Adrenal gland (tissue), 12 donors: Measurements from ENCODE around the gene COQ4. TPM values are rescaled to one million over a fixed set of nuclear protein-coding genes. Genes with fewer than 3 reads are reported as not detected.

Experiments
- DNase-seq, 7 donors: peaks; one replicate each; pipeline ENCODE4 v3.0.0-alpha.2; 2019 to 2020
- H3K27ac ChIP-seq, 5 donors: fragments of 200-600 bp; sonication (generic) in 4 of 5; 1 replicate in 3 of 5; 2 replicates in 2 of 5; pipeline versions ENCODE4 v1.5.1 to v1.8.0; 2016 to 2020; ENCODE audit warnings: mild to moderate bottlenecking in 1 of 5
- H3K27me3 ChIP-seq: fragments of 200-600 bp; 2 replicates; pipeline ENCODE4 v1.8.0; 2021
- H3K36me3 ChIP-seq, 2 donors: fragments of 200-600 bp; replicated peaks in 1 of 2; 1 replicate in 1 of 2; 2 replicates in 1 of 2; pipeline versions ENCODE4 v1.5.1 to v1.8.0; 2018 to 2022
- H3K4me1 ChIP-seq, 2 donors: fragments of 200-600 bp; replicated peaks in 1 of 2; 1 replicate in 1 of 2; 2 replicates in 1 of 2; pipeline versions ENCODE4 v1.5.1 to v1.8.0; 2018 to 2021
- H3K4me3 ChIP-seq, 4 donors: fragments of 200-600 bp; sonication (generic) in 3 of 4; one replicate each; pipeline ENCODE4 v1.5.1; 2016 to 2018
- H3K9me3 ChIP-seq, 3 donors: fragments of 200-600 bp; sonication (generic) in 1 of 3; replicated peaks in 1 of 3; 1 replicate in 2 of 3; 2 replicates in 1 of 3; pipeline versions ENCODE4 v1.5.1 to v1.8.0; 2016 to 2021
- POLR2A ChIP-seq, 2 donors: fragments of 450-650 bp; IDR thresholded peaks; one replicate each; pipeline ENCODE4 v1.6.1; 2017; ENCODE audit warnings: antibody characterized with exemption in 2 of 2, mild to moderate bottlenecking in 2 of 2, moderate library complexity in 1 of 2
- WGBS, 4 donors: extraction: QIAGEN DNeasy Blood & Tissue Kit in 2 of 4; methylation state at CpG; one replicate each; pipeline versions ENCODE4 v1.1.5 to v1.1.7; 2013 to 2017; 5-methylcytosine and 5-hydroxymethylcytosine counted together
- intact Hi-C, 2 donors: fragments of 100-400 bp; cut with DNase I; formaldehyde crosslinking; loops; one replicate each; pipeline versions ENCODE4 v1.14.1 to v1.15.0; 2022 to 2023
- polyA plus RNA-seq, 3 donors: library from polyadenylated mRNA; stranded (reverse); fragments of 200-250 nt in 2 of 3; fragments of 350-450 nt in 1 of 3; fragmentation: Illumina TruSeq in 1 of 3; extraction: RNeasy Lipid Tissue Mini Kit (QIAGEN cat#74804) in 1 of 3; gene quantifications; one replicate each; pipeline ENCODE4 v1.2.3, GENCODE V29; 2013 to 2014
- total RNA-seq, 9 donors: library from RNA; depleted of rRNA in 4 of 9; stranded (reverse); fragments of >200 nt in 4 of 9; fragments of 120-200 nt in 1 of 9; fragmentation: NEBNext Ultra II Directional in 1 of 9; extraction: Animal tissue kit (Norgen Biotek cat#: 25700) in 1 of 9; gene quantifications; one replicate each; pipeline versions ENCODE4 v1.1.0 to v1.2.4, GENCODE V29; 2013 to 2023
- TF ChIP-seq, protein P1 (sequence below), 6 experiments: fragments of 450-650 bp in 4 of 6; fragments of 200-600 bp in 2 of 6; sonication (generic) in 1 of 6; IDR thresholded peaks; 1 replicate in 5 of 6; 2 replicates in 1 of 6; pipeline versions ENCODE4 v1.5.1 to v1.8.0; 2016 to 2021; ENCODE audit warnings: antibody characterized with exemption in 6 of 6, mild to moderate bottlenecking in 2 of 6, moderate library complexity in 1 of 6
- donor health status: healthy with polysubstance abuse.
- donor health status: Bipolar disorder and iron deficiency.
- donor health status: DM: yes; HTN: yes; CAD: no.
- donor health status: DM: no; HTN: no; CAD: no.
- donor health status: DM: no; HTN: no; CAD: no.
- donor health status: DM: yes; HTN: yes; CAD: no.

COQ4 gene
- total and polyA plus RNA-seq, 12 donors = 35.8 to 111 (median 71.0) TPM

- no peak overlapping the region for H3K4me3 ChIP-seq
- H3K27me3 ChIP-seq = no peaks in the 10 kb centered on the region
- WGBS, 4 donors = 71 to 87% (median 79%) methylated on average over 2 to 4 of the region's 4 CpGs
- no peak for TF ChIP-seq POLR2A (IDR thresholded peaks at IDR 0.05)
- TF ChIP-seq, protein P1, sequence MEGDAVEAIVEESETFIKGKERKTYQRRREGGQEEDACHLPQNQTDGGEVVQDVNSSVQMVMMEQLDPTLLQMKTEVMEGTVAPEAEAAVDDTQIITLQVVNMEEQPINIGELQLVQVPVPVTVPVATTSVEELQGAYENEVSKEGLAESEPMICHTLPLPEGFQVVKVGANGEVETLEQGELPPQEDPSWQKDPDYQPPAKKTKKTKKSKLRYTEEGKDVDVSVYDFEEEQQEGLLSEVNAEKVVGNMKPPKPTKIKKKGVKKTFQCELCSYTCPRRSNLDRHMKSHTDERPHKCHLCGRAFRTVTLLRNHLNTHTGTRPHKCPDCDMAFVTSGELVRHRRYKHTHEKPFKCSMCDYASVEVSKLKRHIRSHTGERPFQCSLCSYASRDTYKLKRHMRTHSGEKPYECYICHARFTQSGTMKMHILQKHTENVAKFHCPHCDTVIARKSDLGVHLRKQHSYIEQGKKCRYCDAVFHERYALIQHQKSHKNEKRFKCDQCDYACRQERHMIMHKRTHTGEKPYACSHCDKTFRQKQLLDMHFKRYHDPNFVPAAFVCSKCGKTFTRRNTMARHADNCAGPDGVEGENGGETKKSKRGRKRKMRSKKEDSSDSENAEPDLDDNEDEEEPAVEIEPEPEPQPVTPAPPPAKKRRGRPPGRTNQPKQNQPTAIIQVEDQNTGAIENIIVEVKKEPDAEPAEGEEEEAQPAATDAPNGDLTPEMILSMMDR (IDR thresholded peaks at IDR 0.05) = no peak
- no peak for DNase-seq
- peaks cover 10 to 28% of the 10 kb centered on the region in 2 donors for H3K4me1 ChIP-seq
- no peaks in the 10 kb centered on the region for H3K36me3 ChIP-seq
- H3K9me3 ChIP-seq = no peaks in the 10 kb centered on the region
- intact Hi-C loops = no loop called here
- H3K27ac ChIP-seq = no peak overlapping the region
These were observed 42.9 kb downstream of the COQ4 start for GRCh38 chr9:128365525-128365924.

GRCh38 chr9:128369024-128369706, 46.5 kb downstream of the COQ4 start:
- 78 to 88% (median 87%) methylated on average over 9 of the region's 9 CpGs for WGBS, 4 donors
- no peaks in the 10 kb centered on the region for H3K9me3 ChIP-seq
- no peaks in the 10 kb centered on the region for H3K36me3 ChIP-seq
- intact Hi-C loops = no loop called here
- no peak overlapping the region for H3K4me3 ChIP-seq
- no peaks in the 10 kb centered on the region for H3K27me3 ChIP-seq
- no peak overlapping the region for H3K27ac ChIP-seq
- TF ChIP-seq, protein P1 (IDR thresholded peaks at IDR 0.05) = no peak
- no peak for DNase-seq
- peaks cover 14 to 36% of the 10 kb centered on the region in 2 donors for H3K4me1 ChIP-seq

DNA sequence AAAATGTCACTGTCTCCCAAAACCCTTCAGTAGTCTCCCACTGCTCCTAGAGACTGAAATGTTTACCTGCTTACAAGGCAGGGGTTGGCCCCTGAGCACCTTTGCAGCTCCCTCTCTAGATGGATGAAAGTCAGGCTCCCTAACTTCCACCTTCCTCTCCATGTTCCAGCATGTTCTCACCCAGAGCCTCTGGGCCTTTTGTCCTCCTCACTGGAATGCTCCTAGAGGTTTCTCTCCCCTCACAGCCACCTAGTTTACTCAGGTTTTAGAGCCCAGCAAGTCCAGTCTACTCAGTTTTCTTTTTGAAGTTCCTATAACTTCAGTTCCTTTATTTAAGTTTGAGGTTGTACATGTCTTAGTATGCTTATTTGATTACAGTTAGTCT, 47.7 kb downstream of the COQ4 start:
- peaks cover 14 to 26% of the 10 kb centered on the region in 2 donors for H3K4me1 ChIP-seq
- H3K36me3 ChIP-seq = no peaks in the 10 kb centered on the region
- intact Hi-C loops = no loop called here
- no peak for DNase-seq
- no peaks in the 10 kb centered on the region for H3K9me3 ChIP-seq
- peak overlapping the region in 3 of 4 donors; percentile 40 to 93 (median 85) for H3K4me3 ChIP-seq
- H3K27me3 ChIP-seq = no peaks in the 10 kb centered on the region
- peak overlapping the region; percentile 72 to 98 (median 86) for H3K27ac ChIP-seq
- TF ChIP-seq POLR2A (IDR thresholded peaks at IDR 0.05) = no peak
- TF ChIP-seq, protein P1 (IDR thresholded peaks at IDR 0.05) = no peak

DNA sequence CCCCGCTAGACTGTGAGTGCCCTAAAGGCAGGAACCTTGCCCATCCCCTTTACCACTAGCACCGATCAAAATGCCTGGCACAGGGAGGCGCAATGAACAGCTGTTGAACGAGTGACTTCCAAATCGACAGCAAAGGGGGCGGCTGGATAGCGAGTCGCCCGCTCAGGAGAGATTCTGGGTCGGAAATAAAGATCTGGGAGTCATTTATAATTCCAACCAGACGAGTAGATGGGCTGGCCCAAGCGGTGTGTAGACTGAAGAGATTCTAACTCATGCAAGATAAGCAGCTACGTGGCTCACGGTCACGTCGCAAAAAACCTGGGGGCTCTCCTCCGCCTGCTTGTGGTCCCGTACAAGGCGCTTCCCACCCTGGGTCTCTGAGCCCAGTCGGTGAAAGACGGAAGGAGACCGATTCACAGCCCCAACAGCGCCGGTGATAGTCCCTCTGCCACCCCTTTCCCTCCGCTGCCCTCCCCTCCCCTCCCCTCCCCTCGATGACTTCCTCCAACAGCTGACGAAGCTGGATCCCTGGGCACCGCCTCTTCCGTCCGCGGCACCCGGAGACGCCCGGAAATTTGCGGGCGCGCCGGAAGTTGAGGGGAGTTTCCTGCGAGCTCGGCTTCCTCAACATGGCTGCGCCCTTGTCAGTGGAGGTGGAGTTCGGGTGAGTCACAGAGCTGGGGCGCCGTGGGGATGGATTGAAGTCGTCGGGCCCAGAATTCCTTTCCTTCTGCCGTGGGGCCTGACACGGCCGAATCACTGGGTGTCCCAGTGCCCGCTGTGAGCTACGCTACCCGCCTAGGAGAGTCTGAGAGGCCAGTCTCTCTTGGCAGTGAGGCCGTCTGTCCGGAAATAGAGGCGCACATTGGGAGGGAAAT, 48.4 kb downstream of the COQ4 start, which contains the start of gene URM1:
URM1 (plus strand) TSS at position 623 of the 878 bp plus-strand sequence; CDS start at position 630, 7 bp downstream.
- Histone ChIP-seq H3K27ac (peak within 1 kb of the TSS; percentile 72 to 98 (median 86)), H3K27me3 (no peaks in the 10 kb centered on the region), H3K36me3 (no peaks in the 10 kb centered on the region), H3K9me3 (no peaks in the 10 kb centered on the region), H3K4me3 (peak within 1 kb of the TSS; percentile 16 to 99 (median 89)), H3K4me1 (peaks cover 14 to 28% of the 10 kb centered on the region in 2 donors)
- DNase-seq = peak; percentile 95 to 97 (median 96)
- WGBS, 4 donors = 0 to 1% (median 0%) methylated on average over 28 to 55 of the region's 55 CpGs
- intact Hi-C loops = no loop called here
- TF ChIP-seq, protein P1 (IDR thresholded peaks at IDR 0.05) = no peak
- TF ChIP-seq POLR2A (IDR thresholded peaks at IDR 0.05) = peak; percentile 80 to 87
